ENCODE data around the gene ATP6V1C2.

GRCh38 chr2:10798783-10799182 is 77.4 kb downstream of the ATP6V1C2 start:
- TF ChIP-seq CTCF (IDR thresholded peaks at IDR 0.05; ENCODE audit: low read depth, low read length) (peak; percentile 18), EZH2phosphoT487 (IDR thresholded peaks at IDR 0.05; ENCODE audit: low read depth) (no peak)

Measured in OCI-LY3 (cell line).